Kidney (tissue), 14 donors: ENCODE measurements around the gene LSAMP. TPM values are rescaled to one million over a fixed set of nuclear protein-coding genes. Genes with fewer than 3 reads are reported as not detected.

Experiments
- DNase-seq, 5 donors: peaks; one replicate each; pipeline ENCODE4 v3.0.0-alpha.2; 2013 to 2020
- FAIRE-seq: peaks from 2 replicates; lab custom pipeline; 2012; peaks lifted over from hg19 to GRCh38; lab: Jason Lieb, UNC
- H3K27ac ChIP-seq, 2 donors: one replicate each; pipeline ENCODE4 v1.7.0; 2013; ENCODE audit warnings: low read depth in 2 of 2, low read length in 2 of 2, inconsistent platforms in 1 of 2
- H3K27me3 ChIP-seq: one replicate; pipeline ENCODE4 v1.7.1; 2013; ENCODE audit warnings: low read length, inconsistent platforms; ENCODE audit not compliant: control insufficient read depth, insufficient read depth
- H3K36me3 ChIP-seq, 3 donors: one replicate each; pipeline versions ENCODE4 v1.7.0 to v1.7.1; 2013; ENCODE audit warnings: low read length in 3 of 3, control low read depth in 1 of 3, inconsistent platforms in 1 of 3; ENCODE audit not compliant: insufficient read depth in 3 of 3, control insufficient read depth in 2 of 3
- H3K4me1 ChIP-seq, 3 donors: one replicate each; pipeline versions ENCODE4 v1.7.0 to v1.7.1; 2013; ENCODE audit warnings: low read length in 3 of 3, inconsistent platforms in 1 of 3, low read depth in 1 of 3; ENCODE audit not compliant: control insufficient read depth in 2 of 3, insufficient read depth in 2 of 3
- H3K4me3 ChIP-seq, 3 donors: one replicate each; pipeline versions ENCODE4 v1.7.0 to v1.8.1; 2013; ENCODE audit warnings: low read length in 3 of 3, control low read depth in 1 of 3, inconsistent platforms in 1 of 3
- H3K9ac ChIP-seq, 3 donors: one replicate each; pipeline versions ENCODE4 v1.7.0 to v1.7.1; 2013; ENCODE audit warnings: low read length in 3 of 3, control low read depth in 1 of 3, inconsistent platforms in 1 of 3
- H3K9me3 ChIP-seq, 3 donors: one replicate each; pipeline versions ENCODE4 v1.7.0 to v1.7.1; 2013; ENCODE audit warnings: low read length in 3 of 3, control low read depth in 1 of 3, inconsistent platforms in 1 of 3; ENCODE audit not compliant: control insufficient read depth in 2 of 3, insufficient read depth in 1 of 3
- CTCF ChIP-seq: IDR thresholded peaks from 3 replicates; pipeline ENCODE4 v1.5.1; 2012; ENCODE audit warnings: mild to moderate bottlenecking, moderate library complexity, borderline replicate concordance; ENCODE audit not compliant: insufficient read depth; ENCODE audit errors: extremely low read depth
- intact Hi-C: fragments of 100-400 bp; cut with DNase I; formaldehyde crosslinking; loops from one replicate; pipeline ENCODE4 v1.11.1; 2022
- polyA plus RNA-seq: library from polyadenylated mRNA; stranded (reverse); fragments of 350-450 nt; fragmentation: Illumina TruSeq; extraction: RNeasy Lipid Tissue Mini Kit (QIAGEN cat#74804); gene quantifications from one replicate; pipeline ENCODE4 v1.2.3, GENCODE V29; 2014; ENCODE audit warnings: low read depth, low replicate concordance; ENCODE audit not compliant: insufficient read depth
- total RNA-seq: library from RNA; stranded (reverse); fragmentation: NEBNext Ultra II Directional; extraction: Animal tissue kit (Norgen Biotek cat#: 25700); gene quantifications from one replicate; pipeline ENCODE4 v1.2.1, GENCODE V29; 2021
- donor health status: control.
- donor health status: control.
- donor health status: control.
- donor health status: control.
- donor health status: control.
- donor health status: DM: yes; HTN: yes; CAD: no.
- donor health status: Normal renal cell carcinoma (clear cell type).

LSAMP gene
- total and polyA plus RNA-seq, 2 donors from 2014 or later, result 1.4 to 3.5 TPM

DNA sequence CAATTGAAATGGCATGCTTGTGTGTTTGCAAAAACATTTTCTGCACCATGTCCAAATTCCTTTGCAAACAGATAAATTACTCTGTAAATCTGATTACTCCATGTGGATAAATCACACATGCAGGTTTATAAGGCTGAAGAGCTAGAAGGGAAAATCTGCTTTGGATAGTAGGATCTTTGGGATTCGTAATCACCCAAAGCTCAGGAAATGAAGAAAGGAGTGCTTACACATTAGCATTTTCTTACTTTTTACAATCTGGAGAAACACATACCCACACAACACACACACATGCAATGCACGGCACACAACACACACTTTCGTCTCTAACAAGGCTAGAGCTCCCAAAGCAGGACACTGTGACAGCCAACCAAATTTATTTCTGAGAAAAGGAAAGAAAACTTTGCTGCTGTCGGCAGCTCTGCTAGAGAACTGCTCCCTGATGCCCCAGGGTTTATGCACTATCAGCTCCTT, 2.1 kb downstream of the LSAMP start:
- Histone ChIP-seq H3K4me1 (no peaks in the 10 kb centered on the region), H3K27me3 (no peaks in the 10 kb centered on the region), H3K9ac (peak overlapping the region in 1 of 3 donors; percentile 61), H3K4me3 (peak overlapping the region in 1 of 3 donors; percentile 73), H3K36me3 (no peaks in the 10 kb centered on the region), H3K9me3 (no peaks in the 10 kb centered on the region), H3K27ac (no peak overlapping the region)
- DNase-seq, result peak in 2 of 5 donors; percentile 21 to 35
- no peak for TF ChIP-seq CTCF
- intact Hi-C loops, result no loop called here
- no peak for FAIRE-seq

GRCh38 chr3:116442331-116443021, 2.8 kb downstream of the LSAMP start:
- H3K36me3 ChIP-seq, result no peaks in the 10 kb centered on the region
- TF ChIP-seq CTCF, result no peak
- H3K4me1 ChIP-seq, result no peaks in the 10 kb centered on the region
- H3K27ac ChIP-seq, result no peak overlapping the region
- H3K4me3 ChIP-seq, result no peak overlapping the region
- DNase-seq, result no peak
- intact Hi-C loops, result no loop called here
- H3K9ac ChIP-seq, result no peak overlapping the region
- FAIRE-seq, result no peak
- H3K9me3 ChIP-seq, result no peaks in the 10 kb centered on the region
- H3K27me3 ChIP-seq, result no peaks in the 10 kb centered on the region

DNA sequence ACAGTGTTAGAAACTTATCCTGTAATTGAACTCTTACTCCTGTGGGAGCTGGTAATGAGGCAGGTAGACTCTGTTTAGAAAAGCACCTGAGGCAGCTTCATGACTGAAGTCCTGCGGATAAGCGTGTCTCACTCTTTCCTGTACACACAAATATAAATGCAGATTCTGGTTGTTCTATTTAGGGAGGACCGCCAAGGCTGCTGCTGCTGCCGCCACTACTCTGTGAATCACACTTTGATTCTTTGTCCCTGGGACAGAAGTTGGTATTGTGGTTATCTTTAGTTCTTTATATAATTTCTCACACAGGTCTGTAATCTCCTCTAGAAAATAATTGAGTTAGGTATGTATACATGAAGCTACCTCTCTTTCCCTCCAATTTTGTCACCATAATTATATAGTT, 3.6 kb downstream of the LSAMP start:
- Histone ChIP-seq H3K27ac (no peak overlapping the region), H3K4me3 (no peak overlapping the region), H3K4me1 (no peaks in the 10 kb centered on the region), H3K36me3 (no peaks in the 10 kb centered on the region), H3K9ac (no peak overlapping the region), H3K9me3 (no peaks in the 10 kb centered on the region), H3K27me3 (no peaks in the 10 kb centered on the region)
- DNase-seq, result no peak
- no peak for FAIRE-seq
- intact Hi-C loops, result no loop called here
- TF ChIP-seq CTCF, result no peak
